MCF 10A (cell line): Measurements from ENCODE around the gene ITIH4. TPM values are rescaled to one million over a fixed set of nuclear protein-coding genes. Genes with fewer than 3 reads are reported as not detected.

ENCODE experiments used
- BruUV-seq: library from RNA; stranded (reverse); fragments of 400-500 nt; replicated peaks from 2 replicates; lab custom pipeline; 2021; lab: Mats Ljungman, UMichigan
- CTCF ChIA-PET: fragments of 300-600 bp; sonication (Branson Sonifier 250); formaldehyde crosslinking; extraction: SDS; loops from one replicate; lab custom pipeline; 2021; ENCODE audit warnings: antibody characterized with exemption, inconsistent platforms; lab: Yijun Ruan, JAX
- POLR2A ChIA-PET: fragments of 300-600, 350-650 bp; sonication (Branson Sonifier 250); formaldehyde crosslinking; extraction: SDS; loops from one replicate; lab custom pipeline; 2020; ENCODE audit warnings: antibody characterized with exemption, inconsistent platforms; lab: Yijun Ruan, JAX
- DNase-seq: peaks from one replicate; pipeline ENCODE4 v3.0.0-alpha.2; 2018; ENCODE audit not compliant: unreplicated experiment
- H3K27ac Mint-ChIP-seq: one replicate; pipeline ENCODE4 v1.8.0; 2022; ENCODE audit warnings: mild to moderate bottlenecking, low read depth, mixed read lengths; ENCODE audit not compliant: unreplicated experiment
- H3K27me3 Mint-ChIP-seq: one replicate; pipeline ENCODE4 v1.8.0; 2022; ENCODE audit warnings: mixed read lengths; ENCODE audit not compliant: insufficient read depth, unreplicated experiment
- H3K36me3 Mint-ChIP-seq: one replicate; pipeline ENCODE4 v1.8.0; 2022; ENCODE audit warnings: mild to moderate bottlenecking, moderate library complexity, mixed read lengths; ENCODE audit not compliant: insufficient read depth, unreplicated experiment
- H3K4me1 Mint-ChIP-seq: one replicate; pipeline ENCODE4 v1.8.0; 2022; ENCODE audit warnings: mixed read lengths; ENCODE audit not compliant: insufficient read depth, unreplicated experiment
- H3K4me3 Mint-ChIP-seq: one replicate; pipeline ENCODE4 v1.8.0; 2022; ENCODE audit warnings: mild to moderate bottlenecking, moderate library complexity, mixed read lengths; ENCODE audit not compliant: unreplicated experiment
- H3K9me3 Mint-ChIP-seq: one replicate; pipeline ENCODE4 v1.8.0; 2022; ENCODE audit warnings: mixed read lengths; ENCODE audit not compliant: unreplicated experiment
- intact Hi-C: fragments of 100-400 bp; cut with micrococcal nuclease; formaldehyde crosslinking; loops from 2 replicates; pipeline ENCODE4 v1.14.1; 2022
- total RNA-seq: library from RNA; stranded (reverse); gene quantifications from 2 replicates; pipeline ENCODE4 v1.2.3, GENCODE V29; 2022
- TF ChIP-seq, protein P1 (sequence below): fragments of 200-600 bp; IDR thresholded peaks from one replicate; pipeline ENCODE4 v1.8.0; 2022; ENCODE audit warnings: antibody characterized with exemption, mild to moderate bottlenecking; ENCODE audit not compliant: unreplicated experiment

Gene ITIH4
- total RNA-seq, 1 experiment from 2014 or later = 0.58 TPM

DNA sequence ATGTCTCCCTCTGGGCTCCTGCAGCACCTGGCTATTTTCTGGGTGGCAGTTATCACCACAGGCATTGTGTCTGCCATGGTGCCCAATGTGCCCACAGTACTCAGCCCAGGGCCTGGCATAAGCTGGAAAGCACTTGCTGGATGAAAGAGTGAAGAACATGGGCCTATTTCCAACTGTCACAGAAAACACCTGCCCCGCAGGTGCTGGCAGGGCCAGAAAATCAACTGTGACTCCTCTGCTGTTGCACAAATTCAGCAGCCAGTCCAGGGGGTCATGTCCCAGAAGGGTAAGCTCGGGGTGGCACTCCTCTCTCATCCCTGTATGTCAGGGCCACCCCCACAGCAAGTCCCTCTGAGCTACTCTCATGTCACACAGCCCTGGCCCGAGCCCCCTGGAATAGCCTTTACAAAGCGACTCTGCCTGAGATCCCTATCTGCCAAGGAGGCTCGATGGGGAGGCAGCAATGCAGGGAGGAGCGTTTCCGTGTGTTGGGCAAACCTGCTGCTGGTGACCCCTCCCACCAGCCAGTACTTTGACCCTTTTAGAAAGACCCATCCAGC, 18.9 kb downstream of the ITIH4 start:
- intact Hi-C loops = no loop called here

GRCh38 chr3:52810923-52811322, 19.5 kb downstream of the ITIH4 start:
- Mint-ChIP-seq H3K27me3 (peaks cover 12% of the 10 kb centered on the region), H3K36me3 (no peaks in the 10 kb centered on the region), H3K9me3 (no peaks in the 10 kb centered on the region), H3K4me1 (no peaks in the 10 kb centered on the region), H3K27ac (no peak overlapping the region), H3K4me3 (no peak overlapping the region)
- TF ChIP-seq, protein P1, sequence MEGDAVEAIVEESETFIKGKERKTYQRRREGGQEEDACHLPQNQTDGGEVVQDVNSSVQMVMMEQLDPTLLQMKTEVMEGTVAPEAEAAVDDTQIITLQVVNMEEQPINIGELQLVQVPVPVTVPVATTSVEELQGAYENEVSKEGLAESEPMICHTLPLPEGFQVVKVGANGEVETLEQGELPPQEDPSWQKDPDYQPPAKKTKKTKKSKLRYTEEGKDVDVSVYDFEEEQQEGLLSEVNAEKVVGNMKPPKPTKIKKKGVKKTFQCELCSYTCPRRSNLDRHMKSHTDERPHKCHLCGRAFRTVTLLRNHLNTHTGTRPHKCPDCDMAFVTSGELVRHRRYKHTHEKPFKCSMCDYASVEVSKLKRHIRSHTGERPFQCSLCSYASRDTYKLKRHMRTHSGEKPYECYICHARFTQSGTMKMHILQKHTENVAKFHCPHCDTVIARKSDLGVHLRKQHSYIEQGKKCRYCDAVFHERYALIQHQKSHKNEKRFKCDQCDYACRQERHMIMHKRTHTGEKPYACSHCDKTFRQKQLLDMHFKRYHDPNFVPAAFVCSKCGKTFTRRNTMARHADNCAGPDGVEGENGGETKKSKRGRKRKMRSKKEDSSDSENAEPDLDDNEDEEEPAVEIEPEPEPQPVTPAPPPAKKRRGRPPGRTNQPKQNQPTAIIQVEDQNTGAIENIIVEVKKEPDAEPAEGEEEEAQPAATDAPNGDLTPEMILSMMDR = no peak
- no TSS peak for BruUV-seq
- ChIA-PET POLR2A (no interaction called here), CTCF (interaction anchor here (0.8 to 1.8 kb wide), 3 partner anchors 11 to 90 kb away, joined by 3 to 5 read pairs (median 4); no protein-coding TSS in a partner anchor)
- no peak for DNase-seq
- intact Hi-C loops = no loop called here

More for the DNA sequence above, 18.9 kb downstream of the ITIH4 start:
- ChIA-PET CTCF (interaction anchor here (0.7 to 1.8 kb wide), 5 partner anchors 10 to 91 kb away, joined by 3 to 5 read pairs (median 4); no protein-coding TSS in a partner anchor), POLR2A (interaction anchor here (0.8 kb wide), 1 partner anchor 11 kb away, joined by 4 read pairs; no protein-coding TSS in a partner anchor)
- Mint-ChIP-seq H3K4me1 (no peaks in the 10 kb centered on the region), H3K4me3 (no peak overlapping the region), H3K36me3 (no peaks in the 10 kb centered on the region), H3K27me3 (peaks cover 12% of the 10 kb centered on the region), H3K27ac (no peak overlapping the region), H3K9me3 (no peaks in the 10 kb centered on the region)
- no peak for DNase-seq
- TF ChIP-seq, protein P1 = no peak
- no TSS peak for BruUV-seq

GRCh38 chr3:52809662-52810377, 20.7 kb downstream of the ITIH4 start:
- no TSS peak for BruUV-seq
- intact Hi-C loops = no loop called here
- no peak for DNase-seq
- TF ChIP-seq, protein P1 = no peak
- H3K36me3 Mint-ChIP-seq = no peaks in the 10 kb centered on the region
- CTCF ChIA-PET = interaction anchor here (0.5 to 1.6 kb wide), 2 partner anchors 11 to 72 kb away, joined by 4 to 7 read pairs; no protein-coding TSS in a partner anchor
- no peak overlapping the region for H3K4me3 Mint-ChIP-seq
- POLR2A ChIA-PET = no interaction called here
- peaks cover 12% of the 10 kb centered on the region for H3K27me3 Mint-ChIP-seq
- no peaks in the 10 kb centered on the region for H3K9me3 Mint-ChIP-seq
- H3K27ac Mint-ChIP-seq = no peak overlapping the region
- no peaks in the 10 kb centered on the region for H3K4me1 Mint-ChIP-seq

GRCh38 chr3:52809149-52809548, 21.3 kb downstream of the ITIH4 start:
- H3K9me3 Mint-ChIP-seq = no peaks in the 10 kb centered on the region
- ChIA-PET POLR2A (no interaction called here), CTCF (interaction anchor here (0.5 to 1.6 kb wide), 3 partner anchors 10 to 72 kb away, joined by 3 to 7 read pairs (median 4); no protein-coding TSS in a partner anchor)
- H3K27me3 Mint-ChIP-seq = peaks cover 12% of the 10 kb centered on the region
- no peak for DNase-seq
- H3K36me3 Mint-ChIP-seq = no peaks in the 10 kb centered on the region
- H3K4me3 Mint-ChIP-seq = no peak overlapping the region
- intact Hi-C loops = no loop called here
- TF ChIP-seq, protein P1 = no peak
- no TSS peak for BruUV-seq
- H3K4me1 Mint-ChIP-seq = no peaks in the 10 kb centered on the region
- H3K27ac Mint-ChIP-seq = no peak overlapping the region
